ENCODE measurements around the gene ACSL3.
"Not testable (repeated sequence)": the region's sequence is repeated elsewhere in the genome, so short reads cannot be mapped to it uniquely, and the experiment has no call there.

Gene ACSL3

DNA sequence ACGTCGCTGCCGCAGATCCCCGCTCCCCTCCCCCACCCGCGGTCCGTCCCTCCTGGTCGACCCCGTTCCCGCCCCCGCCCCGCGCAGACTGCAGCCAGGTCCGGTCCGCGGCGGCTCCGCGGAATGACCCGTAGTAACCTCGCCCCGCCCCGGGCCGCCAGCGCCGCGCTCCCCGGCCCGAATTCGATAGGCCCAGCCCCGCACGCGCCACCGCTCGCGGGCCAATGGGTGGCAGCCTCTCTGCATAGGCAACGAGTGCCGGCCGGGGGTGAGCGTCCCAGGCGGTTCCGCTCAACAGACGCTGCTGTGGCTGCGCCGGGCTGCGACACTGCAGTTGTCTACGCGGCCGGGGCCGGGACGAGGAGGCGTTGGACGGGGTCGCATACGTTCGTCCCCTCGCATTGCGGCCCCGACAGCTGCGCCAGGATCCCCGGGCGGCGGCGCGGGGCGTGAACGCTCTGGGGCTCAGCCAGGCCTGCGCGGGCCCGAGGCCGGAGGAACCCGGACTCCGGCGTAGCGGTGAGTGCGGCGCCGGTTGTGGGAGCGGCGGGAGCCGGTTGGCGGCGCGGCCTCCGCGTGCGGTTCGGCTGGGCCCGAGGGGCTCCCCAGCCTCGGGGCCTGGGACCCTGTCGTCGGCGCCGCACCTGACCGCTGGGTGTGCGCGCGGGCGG lies at the start of gene ACSL3:
Gene ACSL3, plus strand, starts transcription at position 297 of the 671 bp plus-strand sequence. CDS start 47,737 bp downstream, outside the sequence.
- peak; percentile 90 for DNase-seq

GRCh38 chr2:222811828-222812227 lies 49.0 kb upstream of the ACSL3 start:
- no peak for DNase-seq

GRCh38 chr2:222813177-222813843 lies 47.5 kb upstream of the ACSL3 start:
- no peak for DNase-seq

DNA sequence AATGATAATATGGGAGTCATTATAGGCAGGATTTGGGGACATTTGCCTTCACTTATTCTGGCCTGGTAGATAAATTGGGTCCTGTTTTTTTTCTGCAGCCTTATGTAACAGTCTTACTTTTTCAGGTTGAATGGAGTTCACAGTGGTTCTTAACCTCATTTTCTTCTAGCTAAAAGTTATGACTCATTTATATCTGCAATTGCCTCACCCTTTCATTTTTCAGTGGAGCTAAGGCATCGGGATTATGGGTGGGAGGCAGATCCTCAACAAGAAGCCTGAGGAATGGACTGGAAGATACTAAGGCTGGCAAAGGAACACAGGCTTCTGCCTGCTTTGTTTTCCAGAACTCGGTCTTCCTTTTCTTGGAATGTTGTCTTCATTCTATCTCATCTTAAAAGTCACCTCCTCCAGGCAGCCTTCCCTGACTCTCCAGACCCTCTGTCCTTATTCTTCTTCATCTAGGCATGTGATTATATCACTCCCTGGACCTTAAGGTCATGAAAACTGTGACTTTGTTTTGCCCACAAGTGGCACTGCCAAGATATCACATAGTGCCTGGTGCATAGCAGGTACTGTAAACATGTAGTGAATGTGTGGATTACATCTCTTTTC lies 41.0 kb upstream of the ACSL3 start:
- DNase-seq: no peak

GRCh38 chr2:222823183-222823930 lies 37.5 kb upstream of the ACSL3 start:
- no peak for DNase-seq

DNA sequence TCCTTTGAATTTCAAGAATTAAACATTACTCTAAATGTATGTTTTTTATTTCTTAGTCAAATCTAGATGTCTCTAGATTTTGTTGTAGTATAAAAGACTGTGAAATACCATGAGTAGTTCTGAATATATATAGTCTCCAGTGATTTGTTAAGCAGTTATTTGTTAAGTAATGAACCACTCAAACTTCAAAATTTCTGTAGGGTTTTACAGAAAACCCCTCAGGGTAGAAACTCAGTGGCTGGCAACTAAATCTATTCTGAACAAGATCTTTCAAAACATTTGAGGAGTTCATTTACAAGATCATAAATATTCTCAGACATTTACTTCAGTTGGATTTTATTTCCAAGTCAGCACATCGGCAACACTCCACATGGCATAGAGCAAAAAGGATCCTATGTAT lies 35.8 kb upstream of the ACSL3 start:
- no peak for DNase-seq

GRCh38 chr2:222827417-222827816 lies 33.4 kb upstream of the ACSL3 start:
- no peak for DNase-seq

DNA sequence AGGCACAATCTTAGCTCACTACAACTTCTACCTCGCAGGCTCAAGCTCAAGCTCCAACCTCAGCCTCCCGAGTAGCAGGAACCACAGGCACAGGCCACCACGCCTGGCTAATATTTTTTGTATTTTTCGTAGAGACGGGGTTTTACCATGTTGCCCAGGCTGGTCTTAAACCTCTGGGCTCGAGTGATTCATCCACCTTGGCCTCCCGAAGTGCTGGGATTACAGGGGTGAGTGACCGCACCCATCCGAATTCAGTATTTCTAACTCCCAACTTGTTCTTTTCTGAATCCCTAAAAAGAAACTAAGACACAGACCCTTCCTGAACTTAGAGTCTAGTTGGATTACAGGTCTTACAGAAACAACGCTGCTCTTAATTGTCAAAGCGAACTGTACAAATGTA lies 32.3 kb upstream of the ACSL3 start:
- DNase-seq: no peak

- DNase-seq: no peak
Measured at GRCh38 chr2:222830164-222830563, 30.7 kb upstream of the ACSL3 start.

DNA sequence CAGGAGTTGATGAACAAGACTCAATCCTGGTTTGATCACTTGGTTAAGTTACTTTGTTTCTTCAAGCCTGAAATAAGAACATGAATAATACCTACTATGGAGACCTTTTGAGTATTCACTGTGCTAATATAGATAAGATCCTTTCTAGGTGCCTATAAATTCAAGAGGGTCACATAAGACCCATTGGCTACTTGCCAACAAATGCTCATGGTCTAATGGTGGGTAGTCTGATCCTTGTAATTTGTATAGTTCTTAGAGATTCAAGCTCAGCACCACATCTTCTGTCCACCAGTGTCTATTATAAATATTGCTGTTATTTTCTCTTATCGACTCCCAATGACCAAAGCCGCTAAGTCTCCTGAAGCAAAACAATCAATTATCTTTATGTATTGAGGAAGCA lies 27.4 kb upstream of the ACSL3 start:
- DNase-seq: no peak

- DNase-seq: no peak
Measured at GRCh38 chr2:222835143-222835822, 25.6 kb upstream of the ACSL3 start.

- no peak for DNase-seq
Measured at GRCh38 chr2:222835823-222836151, 25.0 kb upstream of the ACSL3 start.

GRCh38 chr2:222837643-222838056 lies 23.2 kb upstream of the ACSL3 start:
- no peak for DNase-seq

GRCh38 chr2:222840060-222840802 lies 20.6 kb upstream of the ACSL3 start:
- no peak for DNase-seq

GRCh38 chr2:222842491-222843174 lies 18.2 kb upstream of the ACSL3 start:
- DNase-seq: no peak

- no peak for DNase-seq
Measured at GRCh38 chr2:222844323-222844722, 16.5 kb upstream of the ACSL3 start.

- DNase-seq: not testable (repeated sequence)
Measured at GRCh38 chr2:222845314-222845713, 15.5 kb upstream of the ACSL3 start.

DNA sequence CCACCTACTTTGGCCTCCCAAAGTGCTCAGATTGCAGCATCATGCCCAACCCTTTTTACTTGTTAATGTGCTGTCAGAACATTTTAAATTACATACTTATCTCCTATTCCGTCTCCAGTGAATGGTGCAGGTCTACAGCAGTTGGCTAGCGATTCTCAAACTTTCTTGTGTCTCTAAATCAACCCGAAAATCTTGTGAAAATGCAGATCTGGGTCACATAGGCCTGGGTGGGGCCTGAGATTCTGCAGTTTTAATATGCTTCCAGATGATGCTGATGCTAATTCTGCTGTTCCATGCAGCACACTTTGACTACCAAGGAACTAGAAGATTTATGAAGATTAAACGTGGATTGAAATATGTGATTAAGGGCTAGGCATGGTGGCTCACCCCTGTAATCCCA lies 14.8 kb upstream of the ACSL3 start:
- DNase-seq: no peak

DNA sequence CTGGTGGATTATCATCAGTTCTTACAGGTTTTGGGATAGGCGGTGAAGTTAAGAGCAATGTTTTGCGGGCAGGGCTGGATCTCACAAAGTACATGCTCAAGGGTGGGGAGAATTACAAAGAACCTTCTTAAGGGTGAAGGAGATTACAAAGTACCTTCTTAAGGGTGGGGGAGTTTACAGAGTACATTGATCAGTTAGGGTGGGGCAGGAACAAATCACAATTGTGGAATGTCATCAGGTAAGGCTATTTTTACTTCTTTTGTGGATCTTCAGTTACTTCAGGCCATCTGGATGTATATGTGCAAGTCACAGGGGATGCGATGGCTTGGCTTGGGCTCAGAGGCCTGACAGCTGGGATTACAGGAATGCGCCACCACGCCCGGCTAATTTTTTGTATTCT lies 12.8 kb upstream of the ACSL3 start:
- not testable (repeated sequence) for DNase-seq

GRCh38 chr2:222848862-222849261 lies 12.0 kb upstream of the ACSL3 start:
- DNase-seq: no peak

DNA sequence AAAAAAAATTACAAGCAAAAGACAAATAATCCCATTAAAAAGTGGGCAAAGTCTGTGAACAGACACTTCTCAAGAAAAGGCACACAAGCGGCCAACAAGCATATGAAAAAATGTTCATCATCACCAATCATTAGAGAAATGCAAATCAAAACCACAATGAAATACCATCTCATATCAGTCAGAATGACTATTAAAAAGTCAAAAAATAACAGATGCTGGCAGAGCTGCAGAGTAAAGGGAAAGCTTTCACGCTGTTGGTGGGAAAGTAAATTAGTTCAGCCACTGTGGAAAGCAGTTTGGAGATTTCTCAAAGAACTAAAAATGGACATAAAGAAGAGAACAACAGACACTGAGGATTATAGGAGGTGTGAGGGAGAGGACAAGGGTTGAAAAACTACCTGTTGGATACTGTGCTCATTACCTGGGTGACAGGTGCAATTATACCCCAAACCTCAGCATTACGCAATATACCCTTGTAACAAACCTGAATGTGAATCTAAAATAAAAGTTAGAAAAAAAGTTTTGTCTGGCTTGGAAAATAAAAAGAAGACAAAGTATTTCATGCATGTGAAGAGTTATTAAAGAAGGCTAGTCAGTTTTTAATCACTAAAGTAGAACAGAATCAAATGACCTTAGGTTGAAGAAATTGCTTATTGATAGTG lies 8.7 kb upstream of the ACSL3 start:
- DNase-seq: no peak

Measured in NCI-H2171 (cell line).